ENCODE data around the gene CYP24A1.
A peak's percentile ranks its signal among the peaks of the same experiment; 100 is the strongest.

The CYP24A1 gene

GRCh38 chr20:54201268-54201846, 27.6 kb upstream of the CYP24A1 start:
- no peak for TF ChIP-seq CTCF (IDR thresholded peaks at IDR 0.05; ENCODE audit: low read depth, low read length, missing control alignments)
- no peak for DNase-seq
- Histone ChIP-seq H3K36me3 (replicated peaks) (no peaks in the 10 kb centered on the region), H3K27ac (no peak overlapping the region), H3K4me3 (ENCODE audit: low read depth, low read length) (no peak overlapping the region), H3K27me3 (replicated peaks) (no peaks in the 10 kb centered on the region)
- in situ Hi-C loops (cut with HindIII; ENCODE audit: low pct_ligation_motif_present, low sequenced_read_pairs): no loop called here

- no peak for DNase-seq
- in situ Hi-C loops (cut with HindIII; ENCODE audit: low pct_ligation_motif_present, low sequenced_read_pairs): no loop called here
- no peak overlapping the region for H3K4me3 ChIP-seq (ENCODE audit: low read depth, low read length)
- H3K36me3 ChIP-seq (replicated peaks): no peaks in the 10 kb centered on the region
- no peaks in the 10 kb centered on the region for H3K27me3 ChIP-seq (replicated peaks)
- TF ChIP-seq CTCF (IDR thresholded peaks at IDR 0.05; ENCODE audit: low read depth, low read length, missing control alignments): no peak
- H3K27ac ChIP-seq: no peak overlapping the region
These were observed 26.9 kb upstream of the CYP24A1 start for GRCh38 chr20:54200487-54201267.

GRCh38 chr20:54199721-54200176, 26.0 kb upstream of the CYP24A1 start:
- TF ChIP-seq CTCF (IDR thresholded peaks at IDR 0.05; ENCODE audit: low read depth, low read length, missing control alignments): peak; percentile 93
- H3K27me3 ChIP-seq (replicated peaks): no peaks in the 10 kb centered on the region
- no peak overlapping the region for H3K4me3 ChIP-seq (ENCODE audit: low read depth, low read length)
- H3K36me3 ChIP-seq (replicated peaks): no peaks in the 10 kb centered on the region
- peak; percentile 77 for DNase-seq
- no peak overlapping the region for H3K27ac ChIP-seq
- in situ Hi-C loops (cut with HindIII; ENCODE audit: low pct_ligation_motif_present, low sequenced_read_pairs): loop anchor here (10.0 kb wide), 1 partner anchor 95 kb away; no protein-coding TSS in a partner anchor

GRCh38 chr20:54199283-54199682, 25.5 kb upstream of the CYP24A1 start:
- TF ChIP-seq CTCF (IDR thresholded peaks at IDR 0.05; ENCODE audit: low read depth, low read length, missing control alignments): no peak
- in situ Hi-C loops (cut with HindIII; ENCODE audit: low pct_ligation_motif_present, low sequenced_read_pairs): loop anchor here (10.0 kb wide), 1 partner anchor 94 kb away; no protein-coding TSS in a partner anchor
- H3K36me3 ChIP-seq (replicated peaks): no peaks in the 10 kb centered on the region
- no peak overlapping the region for H3K27ac ChIP-seq
- DNase-seq: no peak
- no peaks in the 10 kb centered on the region for H3K27me3 ChIP-seq (replicated peaks)
- no peak overlapping the region for H3K4me3 ChIP-seq (ENCODE audit: low read depth, low read length)

- in situ Hi-C loops (cut with HindIII; ENCODE audit: low pct_ligation_motif_present, low sequenced_read_pairs): loop anchor here (10.0 kb wide), 1 partner anchor 93 kb away; no protein-coding TSS in a partner anchor
- H3K4me3 ChIP-seq (ENCODE audit: low read depth, low read length): no peak overlapping the region
- H3K27ac ChIP-seq: no peak overlapping the region
- H3K36me3 ChIP-seq (replicated peaks): no peaks in the 10 kb centered on the region
- TF ChIP-seq CTCF (IDR thresholded peaks at IDR 0.05; ENCODE audit: low read depth, low read length, missing control alignments): peak; percentile 63
- no peaks in the 10 kb centered on the region for H3K27me3 ChIP-seq (replicated peaks)
- DNase-seq: peak; percentile 46
These were observed 24.1 kb upstream of the CYP24A1 start for GRCh38 chr20:54197621-54198604.

All from brain microvascular endothelial cell (primary cell).